ENCODE data around the gene ITGB4.

The ITGB4 gene

GRCh38 chr17:75803883-75804282 is 82.6 kb downstream of the ITGB4 start:
- DNase-seq = no peak

GRCh38 chr17:75806822-75807500 is 85.7 kb downstream of the ITGB4 start:
- no peak for DNase-seq

Data from SIG-M5 (cell line).